ENCODE results near the gene CCNJL. TPM values are rescaled to one million over a fixed set of nuclear protein-coding genes. Genes with fewer than 3 reads are reported as not detected.

The CCNJL gene
- total and polyA plus RNA-seq, 2 donors (not counting 1 experiment from before 2014, with no cell fraction given): 0.03 to 0.67 TPM

- Histone ChIP-seq H3K27ac (ENCODE audit: low read length in 2 of 2) (no peak overlapping the region), H3K4me1 (ENCODE audit: control insufficient read depth in 2 of 2, insufficient read depth in 2 of 2, low read length in 2 of 2) (no peaks in the 10 kb centered on the region), H2AFZ (ENCODE audit: insufficient read depth, low read depth, low read length, poor library complexity, severe bottlenecking) (no peak overlapping the region), H3K4me3 (ENCODE audit: control extremely low read depth in 1 of 5, extremely low read depth in 1 of 5, insufficient read depth in 1 of 5, low read depth in 2 of 5, low read length in 4 of 5) (no peak overlapping the region), H3K9me3 (ENCODE audit: control extremely low read depth in 1 of 3, control insufficient read depth in 2 of 3, insufficient read depth in 1 of 3, low read length in 2 of 3) (no peaks in the 10 kb centered on the region), H3K4me2 (replicated peaks; ENCODE audit: low read depth, low read length, poor library complexity, severe bottlenecking) (no peak overlapping the region), H3K79me2 (ENCODE audit: control insufficient read depth, insufficient read depth, low read length) (no peaks in the 10 kb centered on the region), H3K27me3 (replicated peaks in 1 of 4; ENCODE audit: control extremely low read depth in 1 of 4, control insufficient read depth in 3 of 4, insufficient read depth in 4 of 4, low read length in 3 of 4) (no peaks in the 10 kb centered on the region), H3K36me3 (replicated peaks in 1 of 2; ENCODE audit: control extremely low read depth in 1 of 2, control insufficient read depth in 1 of 2, extremely low read depth in 1 of 2, insufficient read depth in 2 of 2, low read length in 1 of 2) (no peaks in the 10 kb centered on the region), H3K9ac (ENCODE audit: low read length) (no peak overlapping the region), H4K20me1 (ENCODE audit: control insufficient read depth, insufficient read depth, low read length, poor library complexity, severe bottlenecking) (no peaks in the 10 kb centered on the region)
- TF ChIP-seq EZH2 (IDR thresholded peaks at IDR 0.05; ENCODE audit: borderline replicate concordance, insufficient read depth, low read depth, low read length, poor library complexity, severe bottlenecking): no peak
- TF ChIP-seq, protein P1, sequence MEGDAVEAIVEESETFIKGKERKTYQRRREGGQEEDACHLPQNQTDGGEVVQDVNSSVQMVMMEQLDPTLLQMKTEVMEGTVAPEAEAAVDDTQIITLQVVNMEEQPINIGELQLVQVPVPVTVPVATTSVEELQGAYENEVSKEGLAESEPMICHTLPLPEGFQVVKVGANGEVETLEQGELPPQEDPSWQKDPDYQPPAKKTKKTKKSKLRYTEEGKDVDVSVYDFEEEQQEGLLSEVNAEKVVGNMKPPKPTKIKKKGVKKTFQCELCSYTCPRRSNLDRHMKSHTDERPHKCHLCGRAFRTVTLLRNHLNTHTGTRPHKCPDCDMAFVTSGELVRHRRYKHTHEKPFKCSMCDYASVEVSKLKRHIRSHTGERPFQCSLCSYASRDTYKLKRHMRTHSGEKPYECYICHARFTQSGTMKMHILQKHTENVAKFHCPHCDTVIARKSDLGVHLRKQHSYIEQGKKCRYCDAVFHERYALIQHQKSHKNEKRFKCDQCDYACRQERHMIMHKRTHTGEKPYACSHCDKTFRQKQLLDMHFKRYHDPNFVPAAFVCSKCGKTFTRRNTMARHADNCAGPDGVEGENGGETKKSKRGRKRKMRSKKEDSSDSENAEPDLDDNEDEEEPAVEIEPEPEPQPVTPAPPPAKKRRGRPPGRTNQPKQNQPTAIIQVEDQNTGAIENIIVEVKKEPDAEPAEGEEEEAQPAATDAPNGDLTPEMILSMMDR (IDR thresholded peaks at IDR 0.05): no peak
- CTCF ChIA-PET: interaction anchor here (0.6 kb wide), 1 partner anchor 1123 kb away, joined by 4 read pairs; no protein-coding TSS in a partner anchor
- POLR2A ChIA-PET: no interaction called here
- H3K27me3 Mint-ChIP-seq: peaks cover 21% of the 10 kb centered on the region
- intact Hi-C loops (cut with micrococcal nuclease): no loop called here
- WGBS (ENCODE audit: insufficient coverage): 59% methylated on average over 2 of the region's 2 CpGs
- no peaks in the 10 kb centered on the region for H3K9me3 Mint-ChIP-seq (ENCODE audit: insufficient read depth)
- no peak overlapping the region for H3K27ac Mint-ChIP-seq
- DNase-seq (no peak), ATAC-seq (ENCODE audit: low read depth) (no peak)
- H3K4me1 Mint-ChIP-seq: no peaks in the 10 kb centered on the region
- no peak overlapping the region for H3K4me3 Mint-ChIP-seq
These were observed 27.0 kb downstream of the CCNJL start for GRCh38 chr5:160285316-160285715.

DNA sequence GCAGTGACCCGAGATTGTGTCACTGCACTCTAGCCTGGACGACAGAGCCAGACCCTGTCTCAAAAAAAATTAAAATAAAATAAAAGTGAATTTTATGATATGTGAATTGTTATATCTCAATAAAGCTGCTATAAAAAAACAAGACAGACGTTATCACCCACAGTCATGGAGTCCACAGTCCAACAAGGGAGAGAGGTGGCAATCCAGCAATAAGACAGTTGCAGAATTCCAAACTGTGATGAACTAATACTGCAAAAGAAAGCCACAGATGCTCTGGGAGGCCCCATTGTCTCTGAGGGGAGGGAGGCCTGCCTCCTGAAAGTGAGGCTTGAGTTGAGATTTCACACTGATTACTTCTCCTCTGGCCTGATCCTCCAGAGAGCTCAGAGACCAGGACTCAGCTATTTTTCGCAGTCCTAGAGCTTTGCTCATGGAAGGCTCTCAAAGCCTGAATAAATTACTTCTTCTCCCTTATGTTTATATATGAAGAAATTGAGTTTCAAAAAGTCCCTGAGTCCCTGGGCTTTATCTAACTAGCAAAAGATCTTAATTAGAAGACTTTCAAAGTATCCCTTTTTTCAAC lies 28.0 kb downstream of the CCNJL start:
- Histone ChIP-seq H3K9ac (ENCODE audit: low read length) (no peak overlapping the region), H3K27ac (ENCODE audit: low read length in 2 of 2) (no peak overlapping the region), H2AFZ (ENCODE audit: insufficient read depth, low read depth, low read length, poor library complexity, severe bottlenecking) (no peak overlapping the region), H3K79me2 (ENCODE audit: control insufficient read depth, insufficient read depth, low read length) (no peaks in the 10 kb centered on the region), H4K20me1 (ENCODE audit: control insufficient read depth, insufficient read depth, low read length, poor library complexity, severe bottlenecking) (no peaks in the 10 kb centered on the region), H3K4me2 (replicated peaks; ENCODE audit: low read depth, low read length, poor library complexity, severe bottlenecking) (no peak overlapping the region), H3K27me3 (replicated peaks in 1 of 4; ENCODE audit: control extremely low read depth in 1 of 4, control insufficient read depth in 3 of 4, insufficient read depth in 4 of 4, low read length in 3 of 4) (no peaks in the 10 kb centered on the region), H3K4me3 (ENCODE audit: control extremely low read depth in 1 of 5, extremely low read depth in 1 of 5, insufficient read depth in 1 of 5, low read depth in 2 of 5, low read length in 4 of 5) (no peak overlapping the region), H3K4me1 (ENCODE audit: control insufficient read depth in 2 of 2, insufficient read depth in 2 of 2, low read length in 2 of 2) (no peaks in the 10 kb centered on the region), H3K9me3 (ENCODE audit: control extremely low read depth in 1 of 3, control insufficient read depth in 2 of 3, insufficient read depth in 1 of 3, low read length in 2 of 3) (no peaks in the 10 kb centered on the region), H3K36me3 (replicated peaks in 1 of 2; ENCODE audit: control extremely low read depth in 1 of 2, control insufficient read depth in 1 of 2, extremely low read depth in 1 of 2, insufficient read depth in 2 of 2, low read length in 1 of 2) (no peaks in the 10 kb centered on the region)
- no CpG with 5 or more reads among the region's 4 CpGs for WGBS (ENCODE audit: insufficient coverage)
- Mint-ChIP-seq H3K4me3 (no peak overlapping the region), H3K27me3 (peaks cover 20% of the 10 kb centered on the region), H3K4me1 (no peaks in the 10 kb centered on the region), H3K27ac (no peak overlapping the region), H3K9me3 (ENCODE audit: insufficient read depth) (no peaks in the 10 kb centered on the region)
- DNase-seq (no peak), ATAC-seq (ENCODE audit: low read depth) (no peak)
- TF ChIP-seq EZH2 (IDR thresholded peaks at IDR 0.05; ENCODE audit: borderline replicate concordance, insufficient read depth, low read depth, low read length, poor library complexity, severe bottlenecking): no peak
- TF ChIP-seq, protein P1 (IDR thresholded peaks at IDR 0.05): no peak
- ChIA-PET CTCF (interaction anchor here (0.6 kb wide), 1 partner anchor 1122 kb away, joined by 4 read pairs; no protein-coding TSS in a partner anchor), POLR2A (no interaction called here)
- intact Hi-C loops (cut with micrococcal nuclease): no loop called here

All from B cell (primary cell).